Stimulated activated CD8-positive, alpha-beta memory T cell treated with anti-CD3 and anti-CD28 coated beads, Interleukin-15, amount 100 ng/mL, for 4 hours (primary cell): ENCODE measurements around the gene UGP2.
"Not testable (repeated sequence)": the region's sequence is repeated elsewhere in the genome, so short reads cannot be mapped to it uniquely, and the experiment has no call there.

Experiments
- DNase-seq, 2 donors: peaks; one replicate each; pipeline ENCODE4 v3.0.0-alpha.2; 2020; ENCODE audit warnings: low read depth in 2 of 2

Gene UGP2

DNA sequence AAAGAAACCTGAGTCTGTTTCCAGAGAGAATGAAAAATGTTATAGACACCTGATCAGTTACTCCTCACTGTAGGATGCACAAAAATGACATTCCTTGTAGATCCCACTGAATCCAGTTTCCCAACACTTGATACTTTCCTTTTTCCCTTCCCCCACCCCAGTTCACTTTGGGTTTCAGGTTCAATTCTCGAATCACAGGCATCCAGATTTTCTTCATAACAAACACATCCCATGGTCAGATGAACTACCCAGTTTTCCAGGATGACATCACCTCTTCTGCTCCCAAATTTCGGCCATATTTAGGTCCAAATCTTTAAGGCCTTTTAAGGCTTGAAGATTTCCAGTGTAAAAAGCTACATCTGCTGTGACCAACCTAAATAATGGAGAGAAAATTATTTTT is 51.5 kb downstream of the UGP2 start:
- DNase-seq, result no peak

DNA sequence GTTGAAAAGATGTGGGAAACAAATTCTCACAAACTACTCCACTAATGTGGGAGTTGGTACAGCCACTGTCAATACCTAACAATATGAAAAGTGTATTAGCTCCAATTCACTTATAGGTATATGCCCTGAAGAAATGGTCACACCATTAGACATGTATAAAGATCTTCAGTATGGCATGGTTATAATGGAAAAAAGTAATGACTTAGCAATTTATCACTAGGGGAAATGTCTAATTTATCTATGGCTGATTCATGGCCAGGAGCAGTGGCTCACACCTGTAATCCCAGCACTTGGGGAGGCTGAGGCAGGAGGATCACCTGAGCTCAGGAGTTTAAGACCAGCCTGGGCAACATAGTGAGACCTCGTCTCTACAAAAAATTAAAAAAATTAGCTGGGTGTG is 52.5 kb downstream of the UGP2 start:
- DNase-seq, result no peak

DNA sequence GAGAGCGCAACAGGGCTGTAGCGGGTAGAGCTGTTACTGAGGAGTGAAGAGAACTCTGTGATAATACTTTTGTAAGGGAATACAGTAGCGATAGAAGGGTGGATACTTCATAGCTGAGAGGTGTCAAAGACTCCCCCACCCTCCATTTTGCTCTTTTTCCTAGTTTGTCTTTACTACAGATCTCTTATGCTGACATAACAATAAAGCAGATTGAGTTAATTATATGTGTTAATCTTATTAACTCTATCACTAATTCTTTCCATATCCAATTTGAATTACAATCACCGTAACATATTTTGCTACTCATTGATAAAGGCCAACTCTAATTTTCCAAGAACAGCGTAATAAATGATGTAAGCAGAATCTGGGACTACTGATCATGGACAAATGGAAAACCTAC is 57.1 kb downstream of the UGP2 start:
- DNase-seq, result no peak

GRCh38 chr2:63899639-63900038 is 57.9 kb downstream of the UGP2 start:
- no peak for DNase-seq

- no peak for DNase-seq
These were observed 60.5 kb downstream of the UGP2 start for GRCh38 chr2:63902149-63902548.

- no peak for DNase-seq
These were observed 61.3 kb downstream of the UGP2 start for GRCh38 chr2:63903003-63903402.

GRCh38 chr2:63914311-63914710 is 72.6 kb downstream of the UGP2 start:
- DNase-seq, result no peak

GRCh38 chr2:63926815-63927214 is 85.1 kb downstream of the UGP2 start:
- DNase-seq, result no peak

DNA sequence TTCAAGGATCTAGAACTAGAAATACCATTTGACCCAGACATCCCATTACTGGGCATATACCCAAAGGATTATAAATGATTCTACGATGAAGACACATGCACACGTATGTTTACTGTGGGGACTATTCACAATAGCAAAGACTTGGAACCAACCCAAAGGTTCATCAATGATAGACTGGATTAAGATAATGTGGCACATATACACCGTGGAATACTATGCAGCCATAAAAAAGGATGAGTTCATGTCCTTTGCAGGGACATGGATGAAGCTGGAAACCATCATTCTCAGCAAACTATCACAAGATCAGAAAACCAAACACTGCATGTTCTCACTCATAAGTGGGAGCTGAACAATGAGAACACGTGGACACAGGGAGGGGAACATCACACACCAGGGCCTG is 90.4 kb downstream of the UGP2 start:
- DNase-seq, result not testable (repeated sequence)
